Breast epithelium (tissue), 4 donors: ENCODE results near the gene FBXO5. TPM values are rescaled to one million over a fixed set of nuclear protein-coding genes. Genes with fewer than 3 reads are reported as not detected.

Experiments
- DNase-seq, 2 donors: peaks; one replicate each; pipeline ENCODE4 v3.0.0-alpha.2; 2019; ENCODE audit warnings: low spot score in 2 of 2
- H3K27ac ChIP-seq, 2 donors: fragments of 200-600 bp; sonication (generic) in 1 of 2; one replicate each; pipeline ENCODE4 v1.5.1; 2016 to 2019; ENCODE audit warnings: mild to moderate bottlenecking in 1 of 2
- H3K27me3 ChIP-seq, 2 donors: fragments of 200-600 bp; sonication (generic) in 1 of 2; one replicate each; pipeline versions ENCODE4 v1.5.1 to v1.6.0; 2017 to 2019; ENCODE audit warnings: control low read depth in 1 of 2, mild to moderate bottlenecking in 1 of 2
- H3K36me3 ChIP-seq: fragments of 200-600 bp; one replicate; pipeline ENCODE4 v1.5.1; 2019
- H3K4me1 ChIP-seq, 2 donors: fragments of 200-600 bp; sonication (generic); one replicate each; pipeline ENCODE4 v1.5.1; 2016 to 2019; ENCODE audit warnings: control low read depth in 1 of 2
- H3K4me3 ChIP-seq, 3 donors: fragments of 200-600 bp; sonication (generic); 1 replicate in 2 of 3; 2 replicates in 1 of 3; pipeline ENCODE4 v1.5.1; 2016 to 2019; ENCODE audit warnings: mild to moderate bottlenecking in 3 of 3, moderate library complexity in 2 of 3
- H3K9me3 ChIP-seq, 2 donors: fragments of 200-600 bp; sonication (generic) in 1 of 2; one replicate each; pipeline ENCODE4 v1.5.1; 2016 to 2019; ENCODE audit warnings: control low read depth in 1 of 2
- POLR2A ChIP-seq: fragments of 450-650 bp; IDR thresholded peaks from one replicate; pipeline ENCODE4 v1.6.1; 2016; ENCODE audit warnings: antibody characterized with exemption, mild to moderate bottlenecking, moderate library complexity
- POLR2AphosphoS5 ChIP-seq, 3 donors: sonication (generic); formaldehyde crosslinking; IDR thresholded peaks; one replicate each; pipeline ENCODE4 v1.6.1; 2017; ENCODE audit warnings: antibody characterized with exemption in 3 of 3
- intact Hi-C: fragments of 100-400 bp; cut with DNase I; formaldehyde crosslinking; loops from one replicate; pipeline ENCODE4 v1.15.1; 2023; ENCODE audit warnings: low total_unique reads
- total RNA-seq, 3 donors: library from RNA; depleted of rRNA; stranded (reverse); fragments of >200 nt; gene quantifications; one replicate each; pipeline ENCODE4 v1.1.0, GENCODE V29; 2016
- TF ChIP-seq, protein P1 (sequence below), 3 donors: fragments of 450-650 bp; IDR thresholded peaks; one replicate each; pipeline ENCODE4 v1.5.1; 2016 to 2017; ENCODE audit warnings: antibody characterized with exemption in 3 of 3, mild to moderate bottlenecking in 3 of 3, moderate library complexity in 3 of 3

Gene FBXO5
- total RNA-seq, 3 donors from 2014 or later: 4.0 to 7.0 (median 4.3) TPM

DNA sequence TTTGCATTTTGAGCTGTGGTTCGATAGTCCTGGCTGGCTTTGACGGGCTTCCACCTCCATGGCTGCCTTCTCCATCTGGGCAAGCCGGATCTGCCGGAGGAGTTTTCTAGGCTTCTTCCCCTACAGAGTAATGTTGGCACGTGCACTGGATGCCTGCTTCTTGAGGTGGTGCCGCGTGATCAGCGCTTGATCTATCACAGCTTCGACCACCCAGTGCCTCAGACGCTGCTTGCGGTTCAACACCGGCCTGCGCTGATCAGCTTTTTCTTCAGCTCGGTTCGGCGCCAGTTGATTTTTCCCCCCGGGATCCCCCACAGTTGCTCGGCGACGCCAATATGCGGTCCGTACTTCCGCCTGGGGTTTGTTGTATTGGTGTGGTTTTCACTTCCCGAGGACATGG is 23.5 kb downstream of the FBXO5 start:
- TF ChIP-seq POLR2A (no peak), POLR2AphosphoS5 (IDR thresholded peaks at IDR 0.05) (no peak)
- TF ChIP-seq, protein P1, sequence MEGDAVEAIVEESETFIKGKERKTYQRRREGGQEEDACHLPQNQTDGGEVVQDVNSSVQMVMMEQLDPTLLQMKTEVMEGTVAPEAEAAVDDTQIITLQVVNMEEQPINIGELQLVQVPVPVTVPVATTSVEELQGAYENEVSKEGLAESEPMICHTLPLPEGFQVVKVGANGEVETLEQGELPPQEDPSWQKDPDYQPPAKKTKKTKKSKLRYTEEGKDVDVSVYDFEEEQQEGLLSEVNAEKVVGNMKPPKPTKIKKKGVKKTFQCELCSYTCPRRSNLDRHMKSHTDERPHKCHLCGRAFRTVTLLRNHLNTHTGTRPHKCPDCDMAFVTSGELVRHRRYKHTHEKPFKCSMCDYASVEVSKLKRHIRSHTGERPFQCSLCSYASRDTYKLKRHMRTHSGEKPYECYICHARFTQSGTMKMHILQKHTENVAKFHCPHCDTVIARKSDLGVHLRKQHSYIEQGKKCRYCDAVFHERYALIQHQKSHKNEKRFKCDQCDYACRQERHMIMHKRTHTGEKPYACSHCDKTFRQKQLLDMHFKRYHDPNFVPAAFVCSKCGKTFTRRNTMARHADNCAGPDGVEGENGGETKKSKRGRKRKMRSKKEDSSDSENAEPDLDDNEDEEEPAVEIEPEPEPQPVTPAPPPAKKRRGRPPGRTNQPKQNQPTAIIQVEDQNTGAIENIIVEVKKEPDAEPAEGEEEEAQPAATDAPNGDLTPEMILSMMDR (IDR thresholded peaks at IDR 0.05): no peak
- Histone ChIP-seq H3K4me3 (no peak overlapping the region), H3K9me3 (no peaks in the 10 kb centered on the region), H3K4me1 (no peaks in the 10 kb centered on the region), H3K27me3 (no peaks in the 10 kb centered on the region), H3K36me3 (no peaks in the 10 kb centered on the region), H3K27ac (no peak overlapping the region)
- intact Hi-C loops: no loop called here
- no peak for DNase-seq

DNA sequence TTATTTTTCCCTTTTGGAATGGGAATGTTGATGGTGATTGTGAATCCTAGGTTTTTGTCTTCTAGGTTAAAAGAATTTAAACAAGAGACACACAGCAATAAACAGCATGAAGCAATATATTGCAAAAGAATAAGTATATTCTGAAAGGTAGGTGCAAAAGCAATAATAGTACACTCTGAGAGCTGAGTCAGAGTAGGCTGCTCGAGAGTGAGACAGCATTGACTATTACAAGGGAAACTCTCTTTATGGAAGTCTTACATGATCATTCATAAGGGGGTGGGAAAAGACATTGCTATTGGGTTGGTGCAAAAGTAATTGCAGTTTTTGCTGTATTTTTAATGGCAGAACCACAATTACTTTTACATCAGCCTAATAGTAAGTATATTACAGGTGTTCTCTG is 25.0 kb downstream of the FBXO5 start:
- no peak overlapping the region for H3K4me3 ChIP-seq
- no peaks in the 10 kb centered on the region for H3K4me1 ChIP-seq
- no peaks in the 10 kb centered on the region for H3K36me3 ChIP-seq
- no peak for DNase-seq
- H3K27me3 ChIP-seq: no peaks in the 10 kb centered on the region
- H3K27ac ChIP-seq: no peak overlapping the region
- TF ChIP-seq POLR2AphosphoS5 (IDR thresholded peaks at IDR 0.05): no peak
- no peak for TF ChIP-seq POLR2A
- TF ChIP-seq, protein P1 (IDR thresholded peaks at IDR 0.05): no peak
- intact Hi-C loops: no loop called here
- H3K9me3 ChIP-seq: no peaks in the 10 kb centered on the region

DNA sequence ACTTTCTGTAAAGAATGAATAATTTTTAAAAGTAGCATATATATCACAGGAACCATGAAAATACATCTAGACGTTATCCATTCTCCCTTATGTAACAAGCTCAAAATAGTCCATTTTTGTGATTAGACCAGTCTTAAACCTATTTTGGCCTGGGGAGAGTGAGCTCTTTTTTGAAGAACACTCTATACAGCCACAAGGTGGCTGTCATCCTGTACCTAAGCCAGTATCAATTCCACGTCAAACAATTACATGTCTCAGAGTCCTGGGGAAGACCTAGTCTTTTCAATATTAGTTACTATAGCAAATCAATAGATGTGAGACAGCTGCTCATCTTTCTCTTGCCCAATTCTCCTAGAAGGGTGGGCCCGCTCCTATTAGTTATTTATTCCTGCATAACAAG is 28.4 kb downstream of the FBXO5 start:
- Histone ChIP-seq H3K27me3 (no peaks in the 10 kb centered on the region), H3K27ac (no peak overlapping the region), H3K4me1 (no peaks in the 10 kb centered on the region), H3K36me3 (no peaks in the 10 kb centered on the region), H3K9me3 (no peaks in the 10 kb centered on the region), H3K4me3 (no peak overlapping the region)
- intact Hi-C loops: no loop called here
- TF ChIP-seq POLR2A: no peak
- no peak for TF ChIP-seq POLR2AphosphoS5 (IDR thresholded peaks at IDR 0.05)
- TF ChIP-seq, protein P1 (IDR thresholded peaks at IDR 0.05): no peak
- no peak for DNase-seq

DNA sequence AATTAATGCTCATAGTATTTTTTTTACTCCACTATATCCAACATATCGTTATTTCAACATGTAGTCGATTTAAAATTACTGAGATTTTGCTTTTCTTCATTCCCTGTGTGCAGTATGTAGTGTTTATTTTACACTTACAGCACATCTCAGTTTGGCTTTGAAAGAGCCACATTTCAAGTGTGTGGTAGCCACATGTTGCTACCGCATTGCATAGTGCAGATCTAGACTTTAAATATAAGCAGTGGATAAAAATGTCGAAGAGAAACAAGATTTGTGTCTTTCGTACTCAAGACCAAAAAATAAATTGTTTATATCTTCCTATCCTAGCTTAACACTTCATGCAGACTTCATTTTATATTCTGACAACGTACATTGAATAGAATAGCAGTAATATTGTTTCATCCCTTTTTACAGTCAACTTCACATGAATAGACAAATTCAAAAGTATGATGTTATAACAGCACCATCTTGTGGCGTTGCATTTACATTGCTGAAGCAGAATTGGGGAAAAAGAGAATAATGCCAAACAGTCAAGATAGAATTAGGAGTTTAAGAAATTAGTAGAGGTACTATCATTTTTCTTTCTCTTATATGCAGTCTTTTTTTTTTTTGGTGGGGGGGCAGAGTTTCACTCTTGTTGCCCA is 29.9 kb downstream of the FBXO5 start:
- intact Hi-C loops: no loop called here

DNA sequence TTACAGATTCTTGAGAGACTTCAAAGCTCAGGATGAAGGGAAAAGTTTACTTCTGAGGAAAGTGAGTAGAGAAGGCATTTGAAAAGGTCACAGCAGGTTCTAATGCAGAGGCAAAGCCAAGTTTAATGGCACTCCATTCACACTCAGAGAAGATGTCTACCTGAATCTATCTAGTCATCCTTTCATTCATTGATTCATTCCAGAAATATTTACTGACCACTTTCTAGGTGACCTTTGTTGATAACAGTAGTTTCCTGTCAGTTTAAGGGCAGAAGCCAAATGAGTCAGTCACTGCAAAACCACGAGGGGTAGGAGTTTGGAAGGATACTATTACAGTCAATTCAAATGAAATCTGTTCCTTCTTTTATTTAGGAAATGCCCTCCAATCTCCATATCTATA is 30.8 kb downstream of the FBXO5 start:
- no peaks in the 10 kb centered on the region for H3K36me3 ChIP-seq
- no peaks in the 10 kb centered on the region for H3K27me3 ChIP-seq
- H3K9me3 ChIP-seq: no peaks in the 10 kb centered on the region
- H3K27ac ChIP-seq: no peak overlapping the region
- TF ChIP-seq POLR2AphosphoS5 (IDR thresholded peaks at IDR 0.05): no peak
- TF ChIP-seq POLR2A: no peak
- TF ChIP-seq, protein P1 (IDR thresholded peaks at IDR 0.05): no peak
- DNase-seq: no peak
- no peaks in the 10 kb centered on the region for H3K4me1 ChIP-seq
- intact Hi-C loops: no loop called here
- no peak overlapping the region for H3K4me3 ChIP-seq

More for the DNA sequence above, 29.9 kb downstream of the FBXO5 start:
- H3K4me1 ChIP-seq: no peaks in the 10 kb centered on the region
- no peaks in the 10 kb centered on the region for H3K9me3 ChIP-seq
- no peaks in the 10 kb centered on the region for H3K27me3 ChIP-seq
- TF ChIP-seq, protein P1 (IDR thresholded peaks at IDR 0.05): peak in 1 of 3 donors; percentile 41
- no peak for TF ChIP-seq POLR2AphosphoS5 (IDR thresholded peaks at IDR 0.05)
- TF ChIP-seq POLR2A: no peak
- H3K36me3 ChIP-seq: no peaks in the 10 kb centered on the region
- DNase-seq: no peak
- no peak overlapping the region for H3K4me3 ChIP-seq
- H3K27ac ChIP-seq: no peak overlapping the region
